CD4-positive, alpha-beta T cell treated with Interleukin-4 for 1 hour (primary cell): ENCODE measurements around the gene MEN1.

Source experiments
- DNase-seq, 2 donors: peaks; one replicate each; pipeline ENCODE4 v3.0.0-alpha.2; 2020 to 2022

The MEN1 gene

GRCh38 chr11:64800303-64801157 lies 9.8 kb downstream of the MEN1 start:
- no peak for DNase-seq

- DNase-seq = no peak
These were observed 10.6 kb downstream of the MEN1 start for GRCh38 chr11:64799623-64800302.

DNA sequence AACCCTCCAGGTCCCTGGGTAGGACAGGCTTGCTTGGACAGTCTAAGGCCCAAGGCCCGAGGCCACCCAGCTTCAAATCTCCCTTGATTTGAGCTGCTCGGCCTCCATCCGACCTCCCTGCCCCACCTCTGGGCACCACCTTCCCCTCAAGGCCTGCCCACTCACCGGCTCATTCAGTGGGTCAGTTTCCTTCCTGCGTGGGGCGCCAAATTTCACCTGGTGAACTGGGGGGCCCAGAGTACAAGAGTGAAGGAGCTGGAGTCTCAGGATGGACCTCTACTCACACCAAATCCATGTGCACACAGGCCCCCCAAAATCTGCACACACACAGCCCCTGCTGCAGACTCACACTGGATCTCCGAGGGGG lies 11.1 kb downstream of the MEN1 start:
- no peak for DNase-seq

- DNase-seq = no peak
These were observed 13.4 kb downstream of the MEN1 start for GRCh38 chr11:64796757-64797541.

GRCh38 chr11:64796047-64796756 lies 14.1 kb downstream of the MEN1 start:
- DNase-seq = no peak

- DNase-seq = no peak
These were observed 15.8 kb downstream of the MEN1 start for GRCh38 chr11:64794526-64794925.

GRCh38 chr11:64793271-64794160 lies 16.8 kb downstream of the MEN1 start:
- no peak for DNase-seq

DNA sequence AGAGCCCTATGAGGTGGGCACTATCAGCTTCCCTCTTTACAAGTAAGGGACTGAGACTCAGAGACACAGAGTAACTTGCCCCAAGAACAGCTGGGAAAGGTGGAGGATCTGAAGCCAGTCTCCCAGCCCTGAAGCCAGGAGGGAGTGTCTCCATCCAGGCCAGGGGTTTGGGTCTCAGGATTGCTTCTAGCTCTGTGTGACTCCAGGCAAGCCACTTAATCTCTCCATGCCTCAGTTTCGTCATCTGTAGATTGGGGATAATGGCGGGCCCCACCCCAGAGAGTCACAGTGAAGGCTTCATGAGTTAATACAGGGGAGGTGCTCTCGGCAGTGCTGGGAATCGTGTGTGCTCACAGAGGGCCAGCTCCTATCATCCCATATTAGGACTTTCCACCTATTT lies 17.9 kb downstream of the MEN1 start:
- DNase-seq = no peak

DNA sequence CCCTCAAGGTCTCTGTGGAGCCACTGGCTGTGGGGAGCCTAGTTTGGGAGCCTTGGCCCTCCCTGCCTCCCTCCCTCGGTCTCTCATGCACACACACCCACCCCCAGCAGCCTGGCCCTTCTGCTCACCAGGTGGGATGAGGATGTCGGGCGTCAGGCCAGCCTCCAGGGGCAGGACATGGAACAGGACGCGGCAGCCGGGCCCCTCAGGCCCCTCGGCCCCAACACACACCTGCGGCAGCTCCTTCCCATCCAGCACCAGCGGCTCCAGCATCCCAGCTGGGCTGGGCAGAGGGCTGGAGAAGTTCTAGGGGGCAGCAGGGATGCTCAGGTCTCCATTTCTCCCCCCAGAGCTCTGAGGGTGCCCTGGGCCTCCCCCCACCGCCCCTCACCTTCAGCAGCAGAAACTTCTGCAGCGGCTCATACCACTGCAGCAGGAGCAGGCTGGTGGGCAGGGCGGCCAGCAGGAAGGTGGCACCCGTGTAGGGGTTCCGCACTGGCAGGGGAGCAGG lies 18.5 kb downstream of the MEN1 start:
- DNase-seq = no peak

DNA sequence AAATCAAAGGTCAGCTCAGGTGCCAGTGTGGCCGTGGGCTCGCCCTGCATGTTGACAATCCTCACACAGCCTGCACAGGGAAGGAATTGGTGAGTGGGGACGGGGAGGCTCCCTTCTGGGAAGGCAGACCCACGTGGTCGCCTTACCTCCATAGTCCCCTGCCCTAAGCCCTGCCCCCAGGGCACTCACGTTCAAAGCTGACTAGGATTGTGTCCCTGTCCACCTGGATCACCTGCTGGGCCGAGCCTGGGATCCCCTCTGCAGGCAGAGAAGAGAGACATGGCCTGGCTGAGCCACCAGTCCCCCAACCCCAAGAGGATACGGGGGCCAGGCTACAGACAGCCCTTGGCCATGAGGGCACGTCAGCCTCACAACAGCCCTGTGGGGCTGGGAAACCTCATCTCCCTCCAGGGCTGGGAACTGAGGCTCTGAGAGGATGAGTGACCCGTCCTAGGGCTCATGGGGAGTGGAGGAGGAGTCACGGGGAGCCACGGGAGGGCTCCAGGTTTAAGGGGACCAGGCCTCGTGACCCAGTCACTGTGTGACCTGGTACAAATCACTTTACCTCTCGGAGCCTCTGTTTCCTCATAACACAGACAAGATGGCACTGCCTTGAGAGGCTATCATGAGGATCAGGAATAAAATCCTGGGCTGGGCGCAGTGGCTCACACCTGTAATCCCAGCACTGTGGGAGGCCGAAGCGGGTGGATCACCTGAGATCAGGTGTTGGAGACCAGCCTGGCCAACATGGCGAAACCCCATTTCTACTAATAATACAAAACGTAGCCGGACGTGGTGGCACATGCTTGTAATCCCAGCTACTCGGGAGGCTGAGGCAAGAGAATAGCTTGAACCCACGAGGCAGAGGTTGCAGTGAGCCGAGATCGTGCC lies 19.9 kb downstream of the MEN1 start:
- DNase-seq = no peak

GRCh38 chr11:64789331-64790204 lies 20.8 kb downstream of the MEN1 start:
- no peak for DNase-seq

GRCh38 chr11:64788321-64789215 lies 21.8 kb downstream of the MEN1 start:
- no peak for DNase-seq

DNA sequence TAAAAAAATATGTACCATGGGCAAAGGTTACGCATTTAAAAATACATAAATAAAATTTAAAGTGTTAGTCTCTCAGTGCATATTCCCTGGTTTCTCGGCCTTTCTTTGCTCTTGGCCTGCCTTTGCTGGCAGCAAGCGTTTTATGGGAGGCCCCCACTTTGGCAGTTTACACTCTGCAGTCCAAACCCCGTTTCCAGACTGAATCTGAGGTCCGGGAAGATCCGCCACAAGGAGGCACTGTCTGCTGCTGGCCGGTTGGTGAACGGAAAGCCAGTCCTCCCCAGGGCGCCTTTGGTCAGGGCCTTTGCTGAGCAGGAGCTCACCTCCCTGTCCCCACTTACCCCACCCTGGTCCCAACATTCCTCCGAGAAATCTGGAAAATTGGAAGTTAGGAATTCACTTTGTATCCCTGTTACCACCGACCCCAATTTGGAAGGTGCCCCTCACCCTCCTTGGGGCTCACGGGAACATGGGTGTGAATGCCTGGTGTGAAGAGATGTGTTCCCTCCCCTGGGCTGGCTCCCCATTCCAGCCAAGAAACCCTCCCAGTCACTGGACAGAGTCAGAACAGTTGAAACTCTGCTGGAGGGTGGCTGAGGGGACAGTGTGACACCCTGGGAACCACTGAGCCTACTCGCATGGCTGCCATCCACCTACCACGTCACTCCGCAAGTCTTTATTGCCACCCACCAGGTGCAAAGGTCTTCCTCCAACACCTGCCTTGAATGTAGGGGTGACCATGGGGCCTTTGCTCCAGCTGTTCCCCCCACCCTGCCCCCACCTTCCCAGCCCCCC lies 22.6 kb downstream of the MEN1 start:
- DNase-seq = peak; percentile 68 to 72

DNA sequence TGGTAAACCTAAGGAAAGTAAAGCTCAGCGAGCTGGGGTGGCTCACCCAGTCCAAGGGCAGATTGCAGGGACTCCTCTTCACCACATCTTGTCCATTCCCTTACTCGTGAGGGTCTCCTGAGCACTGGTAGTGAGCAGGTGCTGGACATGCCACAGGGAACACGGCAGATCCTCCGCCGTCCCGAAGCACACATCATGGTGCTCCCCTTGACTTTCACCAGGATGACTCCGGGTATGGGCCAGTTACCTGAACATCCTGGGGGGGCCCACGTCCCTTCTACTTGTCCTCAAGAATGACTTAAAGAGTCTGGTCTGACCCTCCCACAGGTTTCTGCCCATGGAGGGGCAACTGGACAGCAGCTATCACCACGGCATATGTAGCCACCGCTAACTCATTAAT lies 24.0 kb downstream of the MEN1 start:
- no peak for DNase-seq

- DNase-seq = no peak
These were observed 25.4 kb downstream of the MEN1 start for GRCh38 chr11:64784813-64785581.

- DNase-seq = peak; percentile 100
These were observed 31.7 kb downstream of the MEN1 start, which contains the start of gene SF1 for GRCh38 chr11:64778473-64779298. TSS of gene SF1 (minus strand) at chr11:64778542. CDS start at chr11:64778392, 150 bp downstream.
